Spleen (tissue), 11 donors: Measurements from ENCODE around the gene IDUA. TPM values are rescaled to one million over a fixed set of nuclear protein-coding genes. Genes with fewer than 3 reads are reported as not detected.

ENCODE experiments used
- DNase-seq: peaks from one replicate; pipeline ENCODE4 v3.0.0-alpha.2; 2020
- H3K27ac ChIP-seq, 8 donors: fragments of 200-600 bp; sonication (generic) in 7 of 8; 1 replicate in 4 of 8; 2 replicates in 4 of 8; pipeline versions ENCODE4 v1.5.0 to v1.8.0; 2016 to 2021; ENCODE audit warnings: inconsistent platforms in 4 of 8, mild to moderate bottlenecking in 4 of 8, moderate library complexity in 1 of 8
- H3K27me3 ChIP-seq, 7 donors: fragments of 200-600 bp; sonication (generic) in 6 of 7; replicated peaks in 1 of 7; 1 replicate in 4 of 7; 2 replicates in 3 of 7; pipeline versions ENCODE4 v1.5.0 to v1.8.0; 2016 to 2021; ENCODE audit warnings: inconsistent platforms in 3 of 7, mild to moderate bottlenecking in 1 of 7
- H3K36me3 ChIP-seq, 6 donors: fragments of 200-600 bp; sonication (generic) in 5 of 6; 1 replicate in 4 of 6; 2 replicates in 2 of 6; pipeline versions ENCODE4 v1.5.0 to v1.8.0; 2016 to 2021; ENCODE audit warnings: inconsistent platforms in 2 of 6
- H3K4me1 ChIP-seq, 6 donors: fragments of 200-600 bp; sonication (generic) in 5 of 6; 1 replicate in 3 of 6; 2 replicates in 3 of 6; pipeline versions ENCODE4 v1.5.0 to v1.8.0; 2016 to 2021; ENCODE audit warnings: inconsistent platforms in 3 of 6
- H3K4me3 ChIP-seq, 8 donors: fragments of 200-600 bp; sonication (generic) in 7 of 8; 1 replicate in 4 of 8; 2 replicates in 4 of 8; pipeline versions ENCODE4 v1.5.0 to v1.8.0; 2016 to 2021; ENCODE audit warnings: inconsistent platforms in 4 of 8, mild to moderate bottlenecking in 4 of 8, moderate library complexity in 2 of 8
- H3K9me3 ChIP-seq, 8 donors: fragments of 200-600 bp; sonication (generic) in 7 of 8; 1 replicate in 4 of 8; 2 replicates in 4 of 8; pipeline versions ENCODE4 v1.5.0 to v1.8.0; 2016 to 2021; ENCODE audit warnings: inconsistent platforms in 4 of 8
- POLR2A ChIP-seq, 3 donors: fragments of 450-650 bp; IDR thresholded peaks; one replicate each; pipeline ENCODE4 v1.5.1; 2017; ENCODE audit warnings: antibody characterized with exemption in 3 of 3, mild to moderate bottlenecking in 1 of 3
- POLR2AphosphoS5 ChIP-seq, 3 donors: sonication (generic); formaldehyde crosslinking; IDR thresholded peaks; one replicate each; pipeline ENCODE4 v1.5.1; 2017; ENCODE audit warnings: antibody characterized with exemption in 3 of 3
- WGBS, 5 donors: extraction: QIAGEN DNeasy Blood & Tissue Kit in 3 of 5; methylation state at CpG; one replicate each; pipeline versions ENCODE4 v1.1.5 to v1.1.7; 2013 to 2018; 5-methylcytosine and 5-hydroxymethylcytosine counted together
- intact Hi-C: fragments of 100-400 bp; cut with DNase I; formaldehyde crosslinking; loops from one replicate; pipeline ENCODE4 v1.15.0; 2023; ENCODE audit warnings: low total_unique reads
- polyA plus RNA-seq, 3 donors: library from polyadenylated mRNA; stranded (reverse); fragments of 200-250 nt; gene quantifications; one replicate each; pipeline ENCODE4 v1.2.1, GENCODE V29; 2013
- total RNA-seq, 7 donors: library from RNA; depleted of rRNA in 3 of 7; stranded (reverse); fragments of >200 nt in 3 of 7; fragmentation: NEBNext Ultra II Directional in 4 of 7; extraction: Animal tissue kit (Norgen Biotek cat#: 25700) in 4 of 7; gene quantifications; one replicate each; pipeline versions ENCODE4 v1.1.0 to v1.2.1, GENCODE V29; 2016 to 2021
- TF ChIP-seq, protein P1 (sequence below), 11 experiments: fragments of 200-600 bp in 7 of 11; fragments of 450-650 bp in 4 of 11; sonication (generic) in 4 of 11; IDR thresholded peaks in 8 of 11; conservative IDR thresholded peaks in 3 of 11; 1 replicate in 7 of 11; 2 replicates in 4 of 11; pipeline versions ENCODE4 v1.4.0 to v1.8.0; 2016 to 2021; ENCODE audit warnings: antibody characterized with exemption in 11 of 11, inconsistent platforms in 4 of 11, mild to moderate bottlenecking in 1 of 11
- donor health status: healthy with polysubstance abuse.
- donor health status: DM: no; HTN: no; CAD: no; lungs with moderate emphysema.
- donor health status: DM: no; HTN: no; CAD: no.
- donor health status: Bipolar disorder and iron deficiency.
- donor health status: healthy.
- donor health status: DM: no; HTN: no; CAD: no.
- donor health status: DM: yes; HTN: yes; CAD: no.

The IDUA gene
- total and polyA plus RNA-seq, 10 donors = 11.5 to 58.3 (median 24.4) TPM

DNA sequence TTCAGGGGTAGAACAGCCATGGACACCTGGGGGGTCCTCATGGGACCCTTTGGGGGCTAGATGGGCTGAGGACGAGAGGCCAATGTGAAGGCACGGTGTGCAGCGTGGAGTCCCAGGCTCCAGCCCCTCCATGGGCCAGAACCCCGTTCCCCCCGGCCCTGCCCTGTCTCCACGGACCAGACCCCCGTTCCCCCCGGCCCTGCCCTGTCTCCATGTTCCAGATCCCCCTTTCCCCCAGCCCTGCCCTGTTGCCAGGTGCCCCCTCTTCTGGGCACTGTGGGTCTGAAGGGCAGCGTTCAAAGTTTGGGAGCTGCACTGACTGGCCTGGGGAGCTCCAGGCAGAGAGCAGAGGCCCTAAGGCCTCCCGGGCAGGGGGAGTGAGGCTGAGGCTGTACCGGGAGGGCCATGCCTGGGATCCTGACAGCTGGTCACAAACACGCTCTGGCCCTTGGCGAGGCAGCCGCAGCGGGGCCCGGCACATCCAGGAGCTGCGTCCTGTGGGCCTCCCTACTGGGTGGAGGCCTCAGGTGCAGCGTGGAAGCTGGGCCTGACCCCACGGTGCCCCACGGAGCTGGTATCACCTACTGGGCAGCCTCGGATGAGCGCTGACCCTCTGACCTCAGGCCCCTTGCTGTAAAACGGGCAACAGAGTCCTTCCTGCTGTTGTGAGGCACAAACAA lies 22.4 kb upstream of the IDUA start:
- WGBS, 5 donors = 90 to 97% (median 95%) methylated on average over 11 to 23 of the region's 23 CpGs
- no peaks in the 10 kb centered on the region for H3K9me3 ChIP-seq
- no peak overlapping the region for H3K4me3 ChIP-seq
- TF ChIP-seq POLR2AphosphoS5 (IDR thresholded peaks at IDR 0.05) = no peak
- no peak for TF ChIP-seq POLR2A (IDR thresholded peaks at IDR 0.05)
- TF ChIP-seq, protein P1, sequence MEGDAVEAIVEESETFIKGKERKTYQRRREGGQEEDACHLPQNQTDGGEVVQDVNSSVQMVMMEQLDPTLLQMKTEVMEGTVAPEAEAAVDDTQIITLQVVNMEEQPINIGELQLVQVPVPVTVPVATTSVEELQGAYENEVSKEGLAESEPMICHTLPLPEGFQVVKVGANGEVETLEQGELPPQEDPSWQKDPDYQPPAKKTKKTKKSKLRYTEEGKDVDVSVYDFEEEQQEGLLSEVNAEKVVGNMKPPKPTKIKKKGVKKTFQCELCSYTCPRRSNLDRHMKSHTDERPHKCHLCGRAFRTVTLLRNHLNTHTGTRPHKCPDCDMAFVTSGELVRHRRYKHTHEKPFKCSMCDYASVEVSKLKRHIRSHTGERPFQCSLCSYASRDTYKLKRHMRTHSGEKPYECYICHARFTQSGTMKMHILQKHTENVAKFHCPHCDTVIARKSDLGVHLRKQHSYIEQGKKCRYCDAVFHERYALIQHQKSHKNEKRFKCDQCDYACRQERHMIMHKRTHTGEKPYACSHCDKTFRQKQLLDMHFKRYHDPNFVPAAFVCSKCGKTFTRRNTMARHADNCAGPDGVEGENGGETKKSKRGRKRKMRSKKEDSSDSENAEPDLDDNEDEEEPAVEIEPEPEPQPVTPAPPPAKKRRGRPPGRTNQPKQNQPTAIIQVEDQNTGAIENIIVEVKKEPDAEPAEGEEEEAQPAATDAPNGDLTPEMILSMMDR (IDR thresholded peaks at IDR 0.05 in 8 of 11, conservative IDR thresholded peaks at IDR 0.05 in 3 of 11) = no peak
- H3K36me3 ChIP-seq = peaks cover 0 to 81% (median 58%) of the 10 kb centered on the region in 6 donors
- DNase-seq = no peak
- peaks cover 0 to 13% (median 0%) of the 10 kb centered on the region in 7 donors for H3K27me3 ChIP-seq
- H3K27ac ChIP-seq = no peak overlapping the region
- peaks cover 0 to 17% (median 11%) of the 10 kb centered on the region in 6 donors for H3K4me1 ChIP-seq
- intact Hi-C loops = no loop called here

DNA sequence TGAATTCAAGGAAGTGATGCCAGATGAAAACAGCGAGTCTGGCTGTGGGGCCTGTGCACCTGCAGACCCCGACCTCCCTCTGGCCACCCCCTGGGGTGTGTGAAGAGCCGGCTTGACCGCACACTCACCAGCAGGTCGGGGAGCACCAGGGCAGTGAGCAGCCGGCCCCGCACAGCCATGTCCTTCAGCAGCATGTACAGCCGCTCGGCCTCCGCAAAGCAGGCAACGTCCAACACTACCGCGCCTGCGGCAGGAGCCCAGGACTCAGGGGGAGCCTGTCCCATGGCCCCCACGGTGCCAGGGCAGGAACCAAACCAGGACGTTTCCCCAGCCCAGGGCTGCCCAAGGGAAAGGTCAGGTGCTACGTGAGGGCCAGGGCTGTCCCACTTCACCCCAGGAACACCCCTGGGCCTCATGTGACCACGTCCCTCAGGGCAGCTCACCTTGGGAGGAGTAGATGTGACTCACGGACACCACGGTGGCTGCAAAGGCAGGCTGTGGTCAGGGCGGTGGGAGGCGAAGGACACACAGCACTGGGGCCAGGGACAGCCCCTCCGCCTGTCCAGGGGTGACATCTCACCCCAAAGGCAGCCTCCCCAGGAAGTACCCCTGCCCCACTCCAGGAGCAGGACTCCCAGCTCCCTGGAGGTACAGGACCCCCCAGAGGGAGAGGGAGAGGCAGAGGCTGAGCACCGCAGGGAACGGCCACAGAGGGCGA lies 21.6 kb upstream of the IDUA start:
- 77 to 94% (median 89%) methylated on average over 8 to 26 of the region's 26 CpGs for WGBS, 5 donors
- DNase-seq = peak; percentile 72
- no peak overlapping the region for H3K27ac ChIP-seq
- H3K27me3 ChIP-seq = peaks cover 0 to 13% (median 0%) of the 10 kb centered on the region in 7 donors
- H3K9me3 ChIP-seq = no peaks in the 10 kb centered on the region
- no peak overlapping the region for H3K4me3 ChIP-seq
- H3K4me1 ChIP-seq = peaks cover 0 to 24% (median 15%) of the 10 kb centered on the region in 6 donors
- intact Hi-C loops = no loop called here
- H3K36me3 ChIP-seq = peaks cover 0 to 73% (median 54%) of the 10 kb centered on the region in 6 donors
- TF ChIP-seq, protein P1 (IDR thresholded peaks at IDR 0.05 in 8 of 11, conservative IDR thresholded peaks at IDR 0.05 in 3 of 11) = no peak
- TF ChIP-seq POLR2A (IDR thresholded peaks at IDR 0.05) (no peak), POLR2AphosphoS5 (IDR thresholded peaks at IDR 0.05) (peak in 1 of 3 donors; percentile 13)

DNA sequence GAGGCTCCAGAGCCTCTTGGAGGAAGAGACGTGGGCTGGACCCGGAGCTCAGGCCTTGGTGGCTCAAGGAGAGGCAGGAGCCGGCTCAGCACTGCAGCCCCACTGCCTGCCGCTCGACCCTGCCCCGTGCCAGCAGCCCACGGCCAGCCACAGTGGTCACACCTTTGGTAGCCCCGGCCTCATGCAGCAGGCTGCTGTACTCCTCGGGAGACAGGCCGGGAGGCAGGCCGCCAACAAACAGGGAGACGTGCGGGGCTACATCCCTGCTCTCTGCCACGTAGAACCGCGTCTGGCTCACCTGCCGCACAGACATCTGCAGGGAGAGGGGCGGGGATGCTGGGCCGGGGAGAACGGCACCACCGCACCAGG lies 21.1 kb upstream of the IDUA start:
- peaks cover 0 to 13% (median 0%) of the 10 kb centered on the region in 7 donors for H3K27me3 ChIP-seq
- intact Hi-C loops = no loop called here
- 91 to 97% (median 95%) methylated on average over 11 to 21 of the region's 21 CpGs for WGBS, 5 donors
- TF ChIP-seq POLR2AphosphoS5 (IDR thresholded peaks at IDR 0.05) (peak in 1 of 3 donors; percentile 12), POLR2A (IDR thresholded peaks at IDR 0.05) (no peak)
- TF ChIP-seq, protein P1 (IDR thresholded peaks at IDR 0.05 in 8 of 11, conservative IDR thresholded peaks at IDR 0.05 in 3 of 11) = no peak
- H3K4me3 ChIP-seq = no peak overlapping the region
- H3K9me3 ChIP-seq = no peaks in the 10 kb centered on the region
- H3K36me3 ChIP-seq = peaks cover 0 to 68% (median 48%) of the 10 kb centered on the region in 6 donors
- H3K27ac ChIP-seq = no peak overlapping the region
- H3K4me1 ChIP-seq = peaks cover 0 to 29% (median 18%) of the 10 kb centered on the region in 6 donors
- peak; percentile 68 for DNase-seq
